AML-193 (cell line): Measurements from ENCODE around the gene GNL1.
"Not testable (repeated sequence)": the region's sequence is repeated elsewhere in the genome, so short reads cannot be mapped to it uniquely, and the experiment has no call there.

Experiments used
- DNase-seq, 2 experiments: peaks; one replicate each; lab custom pipeline; 2025; lab: John Stamatoyannopoulos, UW

Gene GNL1

DNA sequence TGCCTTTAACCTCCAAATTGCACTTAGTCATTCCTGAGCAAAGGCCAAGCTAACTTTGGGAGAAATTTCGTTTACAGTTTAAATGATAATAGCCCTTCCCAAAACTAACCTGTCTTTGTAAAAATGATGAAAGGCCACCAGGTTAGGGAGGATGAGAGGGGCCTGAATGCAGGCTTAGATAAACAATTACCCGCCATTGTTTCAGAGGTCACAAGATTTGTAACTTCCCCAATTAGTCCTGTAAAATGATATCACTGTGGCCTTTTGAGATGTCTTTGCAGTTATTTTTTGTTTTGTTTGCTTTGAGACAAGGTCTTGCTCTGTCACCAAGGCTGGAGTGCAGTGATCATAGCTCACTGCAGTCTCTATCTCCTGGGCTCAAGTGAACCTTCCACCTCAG lies 26.3 kb downstream of the GNL1 start:
- DNase-seq = no peak

DNA sequence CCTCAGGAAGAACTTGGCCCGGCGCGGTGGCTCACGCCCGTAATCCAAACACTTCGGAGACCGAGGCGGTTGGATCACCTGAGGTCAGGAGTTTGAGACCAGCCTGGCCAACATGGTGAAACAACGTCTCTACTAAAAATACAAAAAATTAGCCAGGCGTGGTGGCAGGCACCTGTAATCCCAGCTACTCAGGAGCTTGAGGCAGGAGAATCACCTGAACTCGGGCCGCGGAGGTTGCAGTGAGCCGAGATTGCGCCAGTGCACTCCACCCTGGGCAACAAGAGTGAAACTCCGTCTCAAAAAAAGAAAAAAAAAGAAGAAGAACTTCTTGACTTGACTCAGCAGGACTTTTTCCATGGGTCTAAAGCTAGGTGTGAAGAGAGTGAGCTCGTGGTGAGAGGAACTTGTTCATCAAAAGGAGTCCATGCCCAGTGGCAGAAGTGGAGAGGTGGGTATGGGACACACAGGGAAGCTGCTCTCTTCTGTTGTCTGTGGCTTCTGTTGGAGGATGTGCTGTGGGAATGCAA lies 26.9 kb downstream of the GNL1 start:
- DNase-seq = not testable (repeated sequence)

DNA sequence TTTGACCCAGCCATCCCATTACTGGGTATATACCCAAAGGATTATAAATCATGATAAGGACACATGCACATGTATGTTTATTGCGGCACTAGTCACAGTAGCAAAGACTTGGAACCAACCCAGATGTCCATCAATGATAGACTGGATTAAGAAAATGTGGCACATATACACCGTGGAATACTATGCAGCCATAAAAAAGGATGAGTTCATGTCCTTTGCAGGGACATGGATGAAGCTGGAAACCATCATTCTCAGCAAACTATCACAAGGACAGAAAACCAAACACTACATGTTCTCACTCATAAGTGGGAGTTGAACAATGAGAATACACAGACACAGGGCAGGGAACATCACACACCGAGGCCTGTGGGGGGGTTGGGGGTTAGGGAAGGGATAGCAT lies 29.8 kb downstream of the GNL1 start:
- DNase-seq = not testable (repeated sequence)

DNA sequence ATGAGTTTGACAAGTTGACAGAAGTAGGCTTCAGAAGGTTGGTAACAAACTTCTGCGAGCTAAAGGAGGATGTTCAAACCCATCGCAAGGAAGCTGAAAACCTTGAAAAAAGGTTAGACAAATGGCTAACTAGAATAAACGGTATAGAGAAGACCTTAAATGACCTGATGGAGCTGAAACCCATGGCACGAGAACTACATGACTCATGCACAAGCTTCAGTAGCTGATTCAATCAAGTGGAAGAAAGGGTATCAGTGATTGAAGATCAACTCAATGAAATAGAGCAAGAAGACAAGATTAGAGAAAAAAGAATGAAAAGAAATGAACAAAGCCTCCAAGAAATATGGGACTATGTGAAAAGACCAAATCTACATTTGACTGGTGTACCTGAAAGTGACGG lies 34.3 kb downstream of the GNL1 start:
- DNase-seq = not testable (repeated sequence)

DNA sequence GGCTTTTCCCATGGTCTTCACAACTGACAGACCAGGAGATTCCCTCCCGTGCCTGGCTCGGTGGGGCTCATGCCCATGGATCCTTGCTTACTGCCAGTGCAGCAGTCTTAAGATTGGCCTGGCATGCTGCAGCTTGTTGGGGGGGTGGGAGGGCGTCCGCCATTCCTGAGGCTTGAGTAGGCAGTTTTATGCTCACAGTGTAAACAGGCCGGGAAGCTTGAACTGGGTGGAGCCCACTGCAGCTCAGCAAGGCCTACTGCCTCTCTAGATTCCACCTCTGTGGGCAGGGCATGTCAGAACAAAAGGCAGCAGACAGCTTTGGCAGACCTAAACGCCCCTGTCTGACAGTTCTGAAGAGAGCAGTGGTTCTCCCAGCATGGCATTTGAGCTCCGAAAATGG lies 35.2 kb downstream of the GNL1 start:
- DNase-seq = not testable (repeated sequence)

DNA sequence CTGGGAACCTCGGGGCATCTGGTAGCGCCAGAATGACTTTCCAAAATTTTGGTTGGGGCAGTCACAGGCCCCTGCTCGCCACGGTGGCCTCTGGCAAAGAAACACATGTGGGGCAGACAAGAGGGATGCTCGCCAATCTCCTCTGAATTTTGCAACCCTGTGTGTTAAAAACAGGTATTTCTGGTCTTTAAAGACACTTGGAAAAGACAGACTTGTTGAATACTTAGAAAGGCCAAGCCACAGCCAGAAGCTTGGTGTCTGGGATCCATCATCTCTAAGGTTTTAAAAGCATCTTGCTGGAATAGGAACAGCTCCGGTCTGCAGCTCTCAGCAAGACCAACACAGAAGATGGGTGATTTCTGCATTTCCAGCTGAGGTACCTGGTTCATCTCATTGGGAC lies 35.8 kb downstream of the GNL1 start:
- no peak for DNase-seq

DNA sequence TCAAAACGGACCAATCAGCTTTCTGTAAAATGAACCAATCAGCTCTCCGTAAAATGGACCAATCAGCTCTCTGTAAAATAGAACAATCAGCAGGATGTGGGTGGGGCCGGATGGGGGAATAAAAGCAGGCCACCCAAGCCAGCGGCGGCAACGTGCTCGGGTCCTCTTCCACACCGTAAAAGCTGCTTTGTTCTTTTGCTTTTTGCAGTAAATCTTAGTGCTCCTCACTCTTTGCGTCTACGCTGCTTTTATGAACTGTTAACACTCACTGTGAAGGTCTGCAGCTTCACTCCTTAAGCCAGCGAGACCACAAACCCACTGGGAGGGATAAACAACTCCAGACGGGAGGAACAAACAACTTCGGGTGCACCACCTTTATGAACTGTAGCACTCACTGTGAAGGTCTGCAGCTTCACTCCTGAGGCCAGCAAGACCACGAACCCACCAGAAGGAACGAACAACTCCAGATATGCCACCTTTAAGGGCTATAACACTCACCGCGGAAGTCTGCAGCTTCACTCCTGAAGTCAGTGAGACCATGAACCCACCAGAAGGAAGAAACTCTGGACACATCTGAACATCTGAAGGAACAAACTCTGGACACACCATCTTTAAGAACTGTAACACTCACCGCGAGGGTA lies 37.7 kb downstream of the GNL1 start:
- not testable (repeated sequence) for DNase-seq

DNA sequence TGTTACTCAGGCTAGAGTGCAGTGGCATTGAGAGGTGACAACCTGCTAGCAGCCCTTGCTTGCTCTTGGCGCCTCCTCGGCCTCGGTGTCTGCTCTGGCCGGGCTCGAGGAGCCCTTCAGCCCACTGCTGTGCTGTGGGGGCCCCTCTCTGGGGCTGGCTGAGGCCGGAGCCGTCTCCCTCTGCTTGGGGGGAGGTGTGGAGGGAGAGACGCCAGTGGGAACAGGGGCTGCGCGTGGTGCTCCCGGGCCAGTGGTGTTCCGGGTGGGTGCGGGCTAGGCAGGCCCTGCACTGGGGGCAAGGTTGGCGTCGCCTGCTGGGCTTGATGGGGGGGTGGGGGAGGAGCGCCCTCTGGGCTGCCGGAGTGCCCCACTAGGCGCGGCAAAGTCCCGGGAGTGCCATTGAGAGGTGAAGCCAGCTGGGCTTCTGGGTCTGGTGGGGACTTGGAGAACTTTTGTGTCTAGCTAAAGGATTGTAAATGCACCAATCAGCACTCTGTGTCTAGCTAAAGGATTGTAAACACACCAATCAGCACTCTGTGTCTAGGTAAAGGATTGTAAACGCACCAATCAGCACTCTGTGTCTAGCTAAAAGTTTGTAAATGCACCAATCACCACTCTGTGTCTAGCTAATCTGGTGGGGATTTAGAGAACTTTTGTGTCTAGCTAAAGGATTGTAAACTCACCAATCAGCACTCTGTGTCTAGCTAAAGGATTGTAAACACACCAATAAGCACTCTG lies 38.4 kb downstream of the GNL1 start:
- not testable (repeated sequence) for DNase-seq

DNA sequence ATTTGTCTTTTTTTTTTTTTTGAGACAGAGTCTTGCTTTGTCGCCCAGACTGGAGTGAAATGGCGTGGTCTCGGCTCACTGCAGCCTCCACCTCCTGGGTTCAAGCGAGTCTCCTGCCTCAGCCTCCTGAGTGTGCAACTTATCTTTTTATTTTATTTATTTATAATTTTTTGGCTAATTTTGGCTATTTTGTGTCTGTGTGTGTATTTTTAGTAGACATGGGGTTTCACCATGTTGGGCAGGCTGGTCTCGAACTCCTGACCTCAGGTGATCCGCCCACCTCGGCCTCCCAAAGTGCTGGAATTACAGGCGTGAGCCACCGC lies 39.6 kb downstream of the GNL1 start:
- DNase-seq = not testable (repeated sequence)

DNA sequence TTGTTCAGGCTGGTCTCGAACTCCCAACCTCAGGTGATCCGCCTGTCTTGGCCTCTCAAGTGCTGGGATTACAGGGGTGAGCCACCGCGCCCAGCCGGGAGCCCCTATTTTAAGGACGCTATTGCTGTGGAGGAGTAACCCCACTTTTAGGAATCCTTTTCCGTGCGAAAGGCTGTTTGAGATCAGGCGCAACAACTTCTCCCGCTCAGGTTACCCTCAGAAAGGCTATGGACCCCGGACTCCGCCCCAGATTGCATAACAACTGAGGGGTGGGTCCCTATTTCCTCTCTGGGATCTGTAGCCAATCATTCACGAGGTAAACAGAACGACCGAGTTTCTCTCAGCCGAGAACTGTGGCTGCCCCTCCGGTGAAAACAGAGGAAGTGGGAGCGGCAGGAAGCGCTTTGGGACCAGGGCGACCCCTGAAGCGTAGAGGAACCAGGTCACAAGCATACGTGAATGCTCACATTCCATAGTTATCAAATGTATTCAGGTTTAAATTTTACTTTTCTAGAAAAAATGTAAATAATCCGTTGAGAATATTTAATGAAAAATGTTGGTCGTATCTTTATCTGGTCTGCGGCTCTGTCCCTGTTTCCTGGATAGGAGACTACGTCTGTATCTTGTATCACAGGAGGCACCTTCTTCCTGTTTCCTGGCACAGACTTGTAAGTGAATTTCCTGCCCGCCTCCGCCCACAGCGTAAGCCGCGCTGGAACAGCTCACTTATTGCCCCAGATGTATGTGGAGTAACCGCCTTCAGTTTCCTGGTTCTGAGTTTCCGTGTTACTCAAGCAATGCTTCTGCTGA lies 40.1 kb downstream of the GNL1 start:
- DNase-seq = peak; percentile 100

DNA sequence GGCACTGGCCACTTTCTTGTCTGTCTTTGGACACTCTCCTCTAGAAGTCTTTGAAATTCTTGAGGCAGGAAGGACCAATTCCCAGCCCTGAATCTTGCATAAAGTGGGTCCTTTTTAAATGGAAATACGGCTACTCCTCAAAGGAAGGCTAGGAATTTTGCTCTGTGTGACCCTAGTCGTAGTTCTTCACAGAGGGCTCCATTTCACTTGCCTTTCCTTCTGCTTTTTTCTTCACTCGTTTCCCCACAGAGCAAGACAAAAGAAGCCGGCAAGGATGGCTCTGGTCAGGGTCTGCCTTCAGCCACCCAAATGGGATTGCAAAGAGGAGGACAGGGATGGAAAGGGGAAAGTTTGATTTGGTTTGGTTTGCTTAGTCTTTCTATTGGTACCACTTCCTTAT lies 41.2 kb downstream of the GNL1 start:
- DNase-seq = no peak

DNA sequence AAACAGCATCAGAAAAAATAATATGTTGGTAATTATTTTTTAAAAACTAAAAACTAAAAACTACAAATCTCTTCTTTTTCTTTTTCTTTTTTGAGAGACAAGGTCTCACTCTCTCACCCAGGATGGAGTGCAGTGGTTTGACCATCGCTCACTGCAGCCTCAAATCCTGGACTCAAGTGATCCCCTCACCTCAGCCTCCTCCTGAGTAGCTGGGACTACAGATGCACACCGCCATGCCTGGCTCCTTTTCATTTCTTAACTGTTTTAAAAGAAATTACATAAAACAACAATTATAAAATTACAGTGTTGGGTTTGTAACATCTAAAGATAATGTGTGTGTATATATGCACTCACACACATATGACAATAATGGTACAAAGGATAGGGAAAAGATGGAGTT lies 42.8 kb downstream of the GNL1 start:
- DNase-seq = no peak

DNA sequence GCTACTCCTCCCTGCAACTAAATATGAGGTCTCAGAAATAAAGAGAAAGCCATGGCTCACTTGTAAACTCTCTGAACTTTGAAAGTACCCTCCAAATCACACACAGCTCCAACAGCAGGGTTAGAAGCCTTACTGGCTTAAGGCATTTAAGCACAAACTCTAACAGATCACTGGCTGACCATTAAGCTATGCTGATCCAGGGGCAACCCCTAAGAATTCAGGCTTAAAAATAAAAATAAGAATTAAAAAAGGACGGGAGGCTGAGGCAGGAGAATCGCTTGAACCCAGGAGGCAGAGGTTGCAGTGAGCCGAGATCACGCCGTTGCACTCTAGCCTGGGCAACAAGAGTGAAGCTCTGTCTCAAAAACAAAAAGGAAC lies 45.1 kb downstream of the GNL1 start:
- no peak for DNase-seq

DNA sequence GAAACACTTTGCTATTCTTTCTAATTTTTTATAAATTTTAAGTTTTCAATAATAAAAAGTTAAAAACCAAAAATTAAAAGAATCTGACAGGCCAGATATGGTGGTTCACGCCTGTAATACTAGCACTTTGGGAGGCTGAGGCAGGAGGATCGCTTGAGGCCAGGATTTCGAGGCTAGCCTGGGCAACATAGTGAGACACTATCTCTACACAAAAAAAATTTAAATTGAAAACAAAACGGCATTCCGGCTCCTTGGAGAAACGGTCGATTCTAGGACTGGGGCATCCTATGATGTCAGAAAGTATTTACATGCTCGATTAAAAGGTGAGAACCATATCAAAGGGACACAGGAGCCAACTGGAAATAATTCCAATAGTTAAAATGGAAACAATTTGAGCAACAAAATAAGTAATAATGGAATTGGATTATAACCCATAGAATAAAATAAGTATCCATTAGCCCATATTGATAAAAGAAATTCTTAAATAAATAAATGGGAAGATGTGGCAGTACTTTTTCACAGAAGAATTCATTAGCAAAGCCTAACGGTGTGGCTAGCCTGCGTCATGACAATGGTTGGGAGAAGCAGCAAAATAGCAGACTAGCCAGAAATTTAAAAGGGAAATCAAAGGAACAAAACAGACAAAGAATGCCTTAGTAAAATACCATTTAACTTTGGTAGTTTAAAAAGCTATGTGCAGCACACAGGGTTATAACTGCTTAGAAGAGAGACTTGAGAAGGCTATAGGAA lies 45.7 kb downstream of the GNL1 start:
- no peak for DNase-seq

DNA sequence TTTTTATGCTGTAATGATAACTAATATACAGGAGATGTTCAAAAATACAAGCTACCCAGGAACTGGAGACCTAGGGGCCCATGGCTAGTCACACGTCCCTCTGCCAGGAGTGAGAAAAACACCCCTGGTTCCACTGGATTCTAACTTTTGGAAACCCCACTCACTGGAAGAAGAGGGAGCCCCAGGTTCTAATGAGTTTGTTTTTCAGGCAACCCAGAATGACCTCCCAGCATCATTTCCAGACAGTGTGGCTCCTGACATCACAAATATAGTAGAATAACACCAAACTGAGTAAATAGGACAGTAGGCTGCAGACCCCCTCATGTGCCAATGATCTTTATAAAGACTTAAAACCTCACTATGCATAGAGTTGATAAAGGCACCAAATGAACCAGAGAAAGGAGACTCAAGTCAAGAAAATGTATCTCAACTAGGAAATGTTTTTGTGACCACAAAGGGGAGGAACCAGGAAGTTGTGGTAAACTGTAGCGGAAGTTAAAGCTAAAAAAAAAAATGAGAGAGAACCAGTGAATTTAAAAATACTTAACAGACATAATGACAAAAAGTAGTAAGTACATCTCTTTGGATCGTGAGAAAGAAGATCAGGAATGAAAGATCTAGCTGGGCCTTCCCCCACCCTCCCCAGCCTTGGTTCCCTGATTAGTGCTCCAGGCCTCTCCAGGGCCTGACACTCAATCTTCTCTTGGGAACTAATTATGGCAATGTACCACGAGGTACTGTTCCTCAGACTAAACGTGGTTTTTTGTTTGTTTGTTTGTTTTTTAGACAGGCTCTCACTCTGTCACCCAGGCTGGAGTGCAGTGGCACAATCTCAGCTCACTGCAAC lies 47.2 kb downstream of the GNL1 start:
- DNase-seq = peak; percentile 92 to 97

DNA sequence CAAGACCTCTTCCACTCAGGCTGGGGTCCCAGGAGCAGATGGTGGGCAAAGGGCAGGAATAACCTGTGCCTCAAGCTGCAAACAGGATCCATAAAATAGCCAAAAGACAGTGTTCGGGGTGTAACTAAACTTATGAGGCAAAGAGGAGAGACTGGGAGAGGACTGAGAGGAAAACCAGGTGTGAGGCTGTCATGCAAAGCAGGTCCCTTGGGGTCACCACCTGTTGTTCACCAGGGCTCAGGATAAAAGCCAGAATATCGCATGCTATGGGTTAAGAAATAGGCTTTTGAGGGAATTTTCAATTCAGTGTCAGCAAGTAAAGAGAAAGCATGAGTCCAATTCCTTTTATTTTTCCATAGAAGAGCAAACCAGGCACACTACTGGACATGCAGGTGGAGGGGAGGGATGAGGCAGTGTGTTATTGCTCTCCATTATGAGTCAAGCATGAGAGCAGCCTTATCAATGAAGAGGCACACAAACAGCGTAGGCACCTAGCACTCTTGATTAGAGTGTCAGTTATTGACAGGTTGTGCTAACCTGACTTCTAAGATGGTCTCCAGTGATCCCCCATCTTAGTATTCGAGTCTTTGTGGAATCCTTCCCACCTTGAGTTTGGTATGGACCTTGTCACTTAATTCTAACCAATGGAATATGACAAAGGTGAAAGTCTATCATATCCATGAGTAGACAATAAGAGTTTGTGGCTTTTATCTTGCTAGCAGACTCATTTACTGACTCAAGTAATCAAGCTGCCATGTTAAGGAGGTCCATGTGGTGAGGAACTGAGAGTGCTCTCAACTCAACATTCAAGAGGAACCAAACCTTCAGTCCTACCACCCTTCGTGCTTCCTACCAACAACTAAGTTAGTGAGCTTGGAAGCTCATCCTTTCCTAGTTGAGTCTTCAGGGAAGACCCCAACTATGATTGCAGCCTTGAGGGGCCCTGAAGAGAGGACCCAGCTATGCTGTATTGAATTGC lies 48.2 kb downstream of the GNL1 start:
- DNase-seq = no peak

DNA sequence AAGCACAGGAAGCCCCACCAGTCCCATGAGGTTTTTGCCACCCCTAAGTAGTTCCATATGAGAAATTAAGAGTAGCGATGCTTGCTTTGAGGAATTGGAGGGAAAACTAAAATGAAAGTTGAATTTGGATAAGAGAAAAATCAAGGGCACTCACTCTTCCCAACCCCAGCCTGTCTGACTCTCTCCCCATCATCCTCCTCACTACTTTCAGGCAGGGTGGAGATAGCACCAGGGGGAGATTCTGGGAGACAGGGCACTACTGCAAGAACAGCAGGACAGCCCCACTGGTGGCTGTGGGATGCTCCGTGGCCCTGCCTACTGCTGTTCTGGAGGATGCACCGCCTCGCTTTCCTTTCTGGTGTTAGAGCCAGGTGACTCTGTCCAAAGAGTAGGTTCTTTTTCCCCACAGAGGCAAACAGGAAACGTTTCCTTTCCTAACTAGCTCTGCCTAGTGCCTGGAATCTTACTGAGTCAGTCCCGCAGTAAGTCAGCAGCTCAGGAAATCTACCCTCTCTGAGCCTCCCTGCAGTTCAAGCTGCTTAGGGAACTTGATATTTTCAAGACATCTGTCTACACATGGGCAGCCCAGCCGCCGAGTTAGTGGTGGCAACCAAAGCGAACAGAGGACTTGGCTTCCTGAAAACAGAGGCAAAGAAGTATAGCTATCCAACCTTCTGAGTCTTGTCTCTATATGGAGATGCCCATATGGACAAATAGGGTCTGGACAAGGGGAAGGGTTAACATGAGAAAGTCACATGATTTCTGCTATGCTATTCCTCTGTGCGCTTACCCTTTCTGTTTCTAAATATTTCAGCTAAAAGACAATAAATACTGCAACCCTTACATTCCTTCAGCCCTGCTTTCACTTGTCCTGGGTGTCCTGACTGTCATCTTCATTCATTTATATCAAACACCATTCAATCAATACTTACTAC lies 55.6 kb downstream of the GNL1 start:
- DNase-seq = no peak

DNA sequence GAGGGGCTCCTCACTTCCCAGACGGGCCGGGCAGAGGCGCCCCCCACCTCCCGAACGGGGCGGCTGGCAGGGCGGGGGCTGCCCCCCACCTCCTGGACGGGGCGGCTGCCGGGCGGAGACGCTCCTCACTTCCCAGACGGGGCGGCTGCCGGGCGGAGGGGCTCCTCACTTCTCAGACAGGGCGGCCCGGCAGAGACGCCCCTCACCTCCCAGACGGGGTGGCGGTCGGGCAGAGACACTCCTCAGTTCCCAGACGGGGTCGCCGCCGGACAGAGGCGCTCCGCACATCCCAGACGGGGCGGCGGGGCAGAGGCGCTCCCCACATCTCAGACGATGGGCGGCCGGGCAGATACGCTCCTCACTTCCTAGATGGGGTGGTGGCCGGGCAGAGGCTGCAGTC lies 57.6 kb downstream of the GNL1 start:
- DNase-seq = not testable (repeated sequence)

DNA sequence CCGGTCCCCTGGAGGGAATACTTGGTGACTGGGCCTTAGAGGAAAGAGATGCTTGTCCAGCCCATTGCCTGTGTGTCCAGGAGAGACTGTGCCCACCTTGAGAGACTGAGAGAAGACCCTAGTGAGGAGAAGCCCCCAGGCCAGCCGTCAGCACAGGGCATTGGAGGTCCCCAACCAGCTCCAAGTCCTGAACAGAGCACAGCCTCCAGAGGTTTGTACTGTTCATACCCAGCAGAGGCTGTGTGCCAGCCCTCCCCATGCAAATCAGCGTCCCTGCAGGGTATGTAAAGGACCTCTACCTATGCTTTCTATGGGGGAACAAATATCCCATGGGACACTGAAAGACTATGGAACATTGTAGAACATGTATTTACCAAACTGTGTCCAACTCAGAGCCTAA lies 58.6 kb downstream of the GNL1 start:
- no peak for DNase-seq
